Right lobe of liver (tissue), 6 donors: ENCODE measurements around the gene SFRP2. TPM values are rescaled to one million over a fixed set of nuclear protein-coding genes. Genes with fewer than 3 reads are reported as not detected.

ENCODE experiments used
- ATAC-seq, 4 donors: fragments of 200-7000 bp; cut with Tn5 transposase; one replicate each; pipeline ENCODE4 v1.9.1; 2020; ENCODE audit warnings: mild to moderate bottlenecking in 4 of 4, moderate library complexity in 4 of 4
- DNase-seq, 3 donors: peaks; one replicate each; pipeline ENCODE4 v3.0.0-alpha.2; 2020
- H3K27ac ChIP-seq, 3 donors: fragments of 200-600 bp; one replicate each; pipeline ENCODE4 v1.8.0; 2022
- H3K27me3 ChIP-seq, 2 donors: fragments of 200-600 bp; one replicate each; pipeline ENCODE4 v1.8.0; 2022
- H3K36me3 ChIP-seq, 4 donors: fragments of 200-600 bp; sonication (generic) in 1 of 4; one replicate each; pipeline versions ENCODE4 v1.5.1 to v1.8.0; 2017 to 2022; ENCODE audit warnings: control low read depth in 1 of 4
- H3K4me1 ChIP-seq, 4 donors: fragments of 200-600 bp; sonication (generic) in 1 of 4; one replicate each; pipeline versions ENCODE4 v1.5.1 to v1.8.0; 2017 to 2022; ENCODE audit warnings: control low read depth in 1 of 4
- H3K4me3 ChIP-seq, 3 donors: fragments of 200-600 bp; one replicate each; pipeline ENCODE4 v1.8.0; 2022
- H3K9me3 ChIP-seq, 4 donors: fragments of 200-600 bp; sonication (generic) in 1 of 4; one replicate each; pipeline versions ENCODE4 v1.5.1 to v1.8.0; 2017 to 2022; ENCODE audit warnings: control low read depth in 1 of 4
- POLR2A ChIP-seq: fragments of 450-650 bp; IDR thresholded peaks from one replicate; pipeline ENCODE4 v1.6.1; 2017; ENCODE audit warnings: antibody characterized with exemption, mild to moderate bottlenecking
- WGBS: methylation state at CpG from one replicate; pipeline ENCODE4 v1.1.6; 2018; ENCODE audit warnings: low coverage, low lambda C conversion rate; ENCODE audit not compliant: insufficient coverage; ENCODE audit errors: missing lambda C conversion rate; 5-methylcytosine and 5-hydroxymethylcytosine counted together
- intact Hi-C, 2 donors: fragments of 100-400 bp; cut with DNase I; formaldehyde crosslinking; loops; one replicate each; pipeline versions ENCODE4 v1.11.2 to v1.14.1; 2022
- total RNA-seq, 6 experiments: library from RNA; depleted of rRNA in 2 of 6; stranded (reverse); fragments of >200 nt in 2 of 6; fragmentation: NEBNext Ultra II Directional in 3 of 6; extraction: Animal tissue kit (Norgen Biotek cat#: 25700) in 3 of 6; gene quantifications; one replicate each; pipeline versions ENCODE4 v1.1.0 to v1.2.4, GENCODE V29; 2016 to 2023
- TF ChIP-seq, protein P1 (sequence below), 4 donors: fragments of 200-600 bp in 3 of 4; fragments of 450-650 bp in 1 of 4; IDR thresholded peaks; one replicate each; pipeline versions ENCODE4 v1.5.1 to v1.8.0; 2016 to 2022; ENCODE audit warnings: antibody characterized with exemption in 4 of 4, mild to moderate bottlenecking in 2 of 4
- donor health status: DM: no; HTN: yes; CAD: no.
- donor health status: DM: no; HTN: no; CAD: no.
- donor health status: DM: no; HTN: no; CAD: no.
- donor health status: DM: no; HTN: yes; CAD: no.
- donor health status: DM: no; HTN: yes; CAD: no.

SFRP2 gene
- total RNA-seq, 6 experiments from 2014 or later, result not detected

DNA sequence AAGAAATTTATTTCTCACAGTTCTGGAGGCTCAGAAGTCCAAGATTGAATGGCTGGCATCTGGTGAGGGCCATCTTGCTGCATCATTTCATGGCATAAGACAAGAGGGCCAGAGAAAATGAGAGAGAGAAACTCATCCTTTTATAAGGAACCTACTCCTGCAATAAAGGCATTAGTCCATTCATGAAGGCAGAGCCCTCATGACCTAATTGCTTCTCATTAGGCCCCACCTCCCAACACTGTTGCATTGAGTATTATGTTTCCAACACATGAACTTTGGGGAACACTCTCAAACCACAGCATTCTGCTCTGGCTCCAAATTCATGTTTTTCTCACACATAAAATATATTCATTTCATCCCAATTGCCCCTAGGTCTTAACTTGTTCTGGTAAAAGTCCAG lies 43.2 kb downstream of the SFRP2 start:
- ATAC-seq (no peak), DNase-seq (no peak)
- H3K27me3 ChIP-seq, result no peaks in the 10 kb centered on the region
- H3K9me3 ChIP-seq, result no peaks in the 10 kb centered on the region
- H3K36me3 ChIP-seq, result no peaks in the 10 kb centered on the region
- H3K4me1 ChIP-seq, result no peaks in the 10 kb centered on the region
- no peak for TF ChIP-seq POLR2A
- TF ChIP-seq, protein P1, sequence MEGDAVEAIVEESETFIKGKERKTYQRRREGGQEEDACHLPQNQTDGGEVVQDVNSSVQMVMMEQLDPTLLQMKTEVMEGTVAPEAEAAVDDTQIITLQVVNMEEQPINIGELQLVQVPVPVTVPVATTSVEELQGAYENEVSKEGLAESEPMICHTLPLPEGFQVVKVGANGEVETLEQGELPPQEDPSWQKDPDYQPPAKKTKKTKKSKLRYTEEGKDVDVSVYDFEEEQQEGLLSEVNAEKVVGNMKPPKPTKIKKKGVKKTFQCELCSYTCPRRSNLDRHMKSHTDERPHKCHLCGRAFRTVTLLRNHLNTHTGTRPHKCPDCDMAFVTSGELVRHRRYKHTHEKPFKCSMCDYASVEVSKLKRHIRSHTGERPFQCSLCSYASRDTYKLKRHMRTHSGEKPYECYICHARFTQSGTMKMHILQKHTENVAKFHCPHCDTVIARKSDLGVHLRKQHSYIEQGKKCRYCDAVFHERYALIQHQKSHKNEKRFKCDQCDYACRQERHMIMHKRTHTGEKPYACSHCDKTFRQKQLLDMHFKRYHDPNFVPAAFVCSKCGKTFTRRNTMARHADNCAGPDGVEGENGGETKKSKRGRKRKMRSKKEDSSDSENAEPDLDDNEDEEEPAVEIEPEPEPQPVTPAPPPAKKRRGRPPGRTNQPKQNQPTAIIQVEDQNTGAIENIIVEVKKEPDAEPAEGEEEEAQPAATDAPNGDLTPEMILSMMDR (IDR thresholded peaks at IDR 0.05), result no peak
- no peak overlapping the region for H3K27ac ChIP-seq
- intact Hi-C loops, result no loop called here
- no peak overlapping the region for H3K4me3 ChIP-seq

DNA sequence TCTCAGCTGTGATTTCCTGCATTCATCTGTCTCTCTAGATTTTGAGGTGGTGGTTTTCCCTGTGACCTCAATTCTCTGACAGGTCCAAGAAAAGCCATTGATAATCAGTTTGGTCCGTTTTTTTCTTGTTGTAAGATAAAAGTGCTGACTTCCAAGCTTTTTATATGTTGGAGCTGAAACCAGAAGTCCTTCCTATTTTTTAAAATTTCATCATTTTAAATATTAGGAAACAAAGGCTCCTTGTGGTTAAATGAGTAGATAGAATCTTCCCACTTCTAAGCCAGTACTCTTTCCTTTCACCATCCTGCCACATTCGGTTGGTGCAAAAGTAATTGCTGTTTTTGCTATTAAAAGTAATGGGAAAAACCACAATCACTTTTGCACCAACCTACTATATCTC lies 47.3 kb downstream of the SFRP2 start:
- no peak for DNase-seq
- H3K4me1 ChIP-seq, result no peaks in the 10 kb centered on the region
- TF ChIP-seq, protein P1 (IDR thresholded peaks at IDR 0.05), result no peak
- TF ChIP-seq POLR2A, result no peak
- H3K9me3 ChIP-seq, result no peaks in the 10 kb centered on the region
- no peak for ATAC-seq
- no peak overlapping the region for H3K27ac ChIP-seq
- H3K36me3 ChIP-seq, result no peaks in the 10 kb centered on the region
- no peak overlapping the region for H3K4me3 ChIP-seq
- intact Hi-C loops, result no loop called here
- H3K27me3 ChIP-seq, result no peaks in the 10 kb centered on the region
- 32% methylated on average over 2 of the region's 2 CpGs for WGBS

DNA sequence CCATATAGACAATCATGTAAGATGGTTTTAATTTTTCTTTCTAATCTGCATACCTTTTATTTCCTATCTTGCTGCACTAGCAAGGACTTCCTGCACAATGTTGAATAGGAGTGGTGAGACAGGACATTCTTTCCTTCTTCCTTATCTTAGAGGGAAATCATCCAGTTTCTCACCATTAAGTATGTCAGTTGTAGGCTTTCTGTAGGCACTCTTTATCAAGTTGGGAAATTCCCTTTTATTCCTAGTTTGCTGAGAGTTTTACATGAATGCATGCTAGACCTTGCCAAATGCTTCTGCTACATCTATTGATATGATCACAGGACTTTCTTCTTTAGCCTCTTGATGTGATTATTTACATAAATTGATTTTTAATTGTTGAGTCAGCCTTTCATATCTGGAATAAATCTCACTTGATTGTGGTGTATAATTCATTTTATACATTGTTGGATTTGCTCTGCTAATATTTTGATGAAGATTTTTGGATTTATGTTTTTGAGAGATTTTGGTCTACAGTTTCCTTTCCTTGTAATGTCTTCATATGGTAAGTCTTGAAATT lies 52.9 kb downstream of the SFRP2 start:
- Histone ChIP-seq H3K4me3 (no peak overlapping the region), H3K4me1 (no peaks in the 10 kb centered on the region), H3K9me3 (no peaks in the 10 kb centered on the region), H3K36me3 (no peaks in the 10 kb centered on the region), H3K27me3 (no peaks in the 10 kb centered on the region), H3K27ac (no peak overlapping the region)
- intact Hi-C loops, result no loop called here
- no peak for ATAC-seq
- TF ChIP-seq, protein P1 (IDR thresholded peaks at IDR 0.05), result no peak
- TF ChIP-seq POLR2A, result no peak
- DNase-seq, result no peak

DNA sequence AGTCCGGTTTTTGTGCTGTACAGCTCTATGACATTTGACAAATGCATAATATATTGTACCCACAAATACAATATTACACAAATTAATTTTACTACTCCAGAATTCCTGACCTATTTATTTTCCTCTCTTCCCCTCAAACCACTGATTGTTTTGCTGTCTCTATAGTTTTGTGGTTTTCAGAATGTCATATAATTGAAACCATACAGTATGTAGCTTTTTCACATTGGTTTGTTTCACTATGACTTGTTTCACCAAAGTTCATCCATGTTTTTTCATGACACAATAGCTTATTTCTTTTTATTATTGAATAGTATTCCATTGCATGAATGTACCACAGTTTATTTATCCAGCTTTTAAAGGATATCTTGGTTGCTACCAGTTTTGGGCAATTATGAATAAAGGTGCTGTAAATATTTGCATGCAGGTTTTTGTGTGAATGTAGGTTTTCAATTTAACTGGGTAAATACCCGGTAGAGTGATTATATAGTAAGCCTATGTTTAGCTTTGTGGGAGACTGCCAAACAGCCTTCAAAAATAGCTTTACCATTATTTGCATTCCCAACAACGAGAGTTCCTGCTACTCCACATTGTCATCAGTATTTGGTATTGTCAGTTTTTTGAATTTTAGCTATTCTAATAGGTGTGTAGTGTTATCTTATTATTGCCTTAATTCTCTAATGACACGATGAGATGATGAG lies 55.0 kb downstream of the SFRP2 start:
- Histone ChIP-seq H3K4me1 (no peaks in the 10 kb centered on the region), H3K27me3 (no peaks in the 10 kb centered on the region), H3K27ac (no peak overlapping the region), H3K36me3 (no peaks in the 10 kb centered on the region), H3K9me3 (no peaks in the 10 kb centered on the region), H3K4me3 (no peak overlapping the region)
- DNase-seq (no peak), ATAC-seq (no peak)
- WGBS, result 47% methylated on average over 4 of the region's 4 CpGs
- TF ChIP-seq POLR2A, result no peak
- TF ChIP-seq, protein P1 (IDR thresholded peaks at IDR 0.05), result no peak
- intact Hi-C loops, result no loop called here
